Naive thymus-derived CD8-positive, alpha-beta T cell (primary cell): ENCODE results near the gene ITFG1. TPM values are rescaled to one million over a fixed set of nuclear protein-coding genes. Genes with fewer than 3 reads are reported as not detected.
"Not testable (repeated sequence)": the region's sequence is repeated elsewhere in the genome, so short reads cannot be mapped to it uniquely, and the experiment has no call there.

Experiments
- ATAC-seq, 2 donors: fragments of 150-1000 bp; cut with Tn5 transposase in 1 of 2; sonication (Bioruptor Pico), chemical (Tn5 transposase) in 1 of 2; 1 replicate in 1 of 2; 2 replicates in 1 of 2; pipeline ENCODE4 v1.10.0; 2021; ENCODE audit warnings: mild to moderate bottlenecking in 2 of 2, moderate library complexity in 2 of 2
- POLR2A ChIA-PET: fragments of 350-600 bp; sonication (Branson Sonifier 250); formaldehyde crosslinking; loops from one replicate; lab custom pipeline; 2021; ENCODE audit warnings: antibody characterized with exemption; lab: Charles Lee
- DNase-seq, 10 donors: peaks; one replicate each; pipeline versions ENCODE4 v3.0.0 to v3.0.0-alpha.2; 2020 to 2022
- H3K27ac Mint-ChIP-seq, 10 donors: one replicate each; pipeline ENCODE4 v1.8.0; 2020 to 2022; ENCODE audit warnings: mild to moderate bottlenecking in 10 of 10, mixed read lengths in 10 of 10, moderate library complexity in 4 of 10, inconsistent platforms in 1 of 10
- H3K27me3 Mint-ChIP-seq, 5 donors: one replicate each; pipeline ENCODE4 v1.8.0; 2021 to 2022; ENCODE audit warnings: mixed read lengths in 5 of 5
- H3K36me3 Mint-ChIP-seq, 3 donors: one replicate each; pipeline ENCODE4 v1.8.0; 2020 to 2022; ENCODE audit warnings: mixed read lengths in 3 of 3, mild to moderate bottlenecking in 2 of 3, inconsistent platforms in 1 of 3
- H3K4me1 Mint-ChIP-seq, 4 donors: one replicate each; pipeline ENCODE4 v1.8.0; 2021 to 2022; ENCODE audit warnings: mixed read lengths in 4 of 4
- H3K4me3 Mint-ChIP-seq, 10 donors: one replicate each; pipeline ENCODE4 v1.8.0; 2020 to 2022; ENCODE audit warnings: mild to moderate bottlenecking in 10 of 10, mixed read lengths in 10 of 10, moderate library complexity in 6 of 10, inconsistent platforms in 1 of 10
- H3K9me3 Mint-ChIP-seq, 9 donors: one replicate each; pipeline ENCODE4 v1.8.0; 2020 to 2022; ENCODE audit warnings: mixed read lengths in 9 of 9, mild to moderate bottlenecking in 3 of 9, inconsistent platforms in 1 of 9, moderate library complexity in 1 of 9
- polyA plus RNA-seq, 3 donors: library from polyadenylated mRNA; unstranded; fragments of 300-500 nt; fragmentation: Illumina TruSeq; gene quantifications; one replicate each; pipeline ENCODE4 v1.2.3, GENCODE V29; 2021
- total RNA-seq, 8 experiments: library from RNA in 2 of 8; stranded (reverse) in 2 of 8; gene quantifications; one replicate each; pipeline ENCODE4 v1.2.3 and lab custom pipeline; 2021 to 2026

Gene ITFG1
- total and polyA plus RNA-seq, 5 experiments from 2014 or later, result 16.9 to 23.1 (median 18.9) TPM

- Mint-ChIP-seq H3K27ac (no peak overlapping the region), H3K9me3 (no peaks in the 10 kb centered on the region), H3K4me1 (peaks cover 7 to 36% (median 21%) of the 10 kb centered on the region in 4 donors), H3K4me3 (no peak overlapping the region), H3K36me3 (peaks cover 2 to 78% (median 40%) of the 10 kb centered on the region in 3 donors), H3K27me3 (no peaks in the 10 kb centered on the region)
- no peak for DNase-seq
- ATAC-seq, result no peak
- POLR2A ChIA-PET, result no interaction called here
These were observed 11.9 kb downstream of the ITFG1 start for GRCh38 chr16:47448830-47449575.

- H3K27ac Mint-ChIP-seq, result peak overlapping the region in 2 of 10 donors; percentile 10 to 22
- peaks cover 9 to 32% (median 24%) of the 10 kb centered on the region in 4 donors for H3K4me1 Mint-ChIP-seq
- peaks cover 0 to 4% (median 0%) of the 10 kb centered on the region in 9 donors for H3K9me3 Mint-ChIP-seq
- ATAC-seq (no peak), DNase-seq (no peak)
- POLR2A ChIA-PET, result interaction anchor here (0.5 kb wide), 1 partner anchor 10 kb away, joined by 3 read pairs; no protein-coding TSS in a partner anchor
- no peak overlapping the region for H3K4me3 Mint-ChIP-seq
- H3K36me3 Mint-ChIP-seq, result peaks cover 0 to 74% (median 39%) of the 10 kb centered on the region in 3 donors
- no peaks in the 10 kb centered on the region for H3K27me3 Mint-ChIP-seq
These were observed 14.4 kb downstream of the ITFG1 start for GRCh38 chr16:47446431-47446830.

- H3K27me3 Mint-ChIP-seq, H3K4me3 Mint-ChIP-seq, POLR2A ChIA-PET, DNase-seq, ATAC-seq, H3K27ac Mint-ChIP-seq: not testable (repeated sequence)
- Mint-ChIP-seq H3K9me3 (peaks cover 0 to 10% (median 3%) of the 10 kb centered on the region in 9 donors), H3K36me3 (peaks cover 7 to 71% (median 56%) of the 10 kb centered on the region in 3 donors), H3K4me1 (peaks cover 15 to 40% (median 32%) of the 10 kb centered on the region in 4 donors)
These were observed 18.0 kb downstream of the ITFG1 start for GRCh38 chr16:47442884-47443283.

GRCh38 chr16:47440066-47440465, 20.8 kb downstream of the ITFG1 start:
- H3K9me3 Mint-ChIP-seq, result peaks cover 0 to 10% (median 3%) of the 10 kb centered on the region in 9 donors
- peaks cover 7 to 58% (median 55%) of the 10 kb centered on the region in 3 donors for H3K36me3 Mint-ChIP-seq
- DNase-seq, H3K27me3 Mint-ChIP-seq, ATAC-seq, H3K27ac Mint-ChIP-seq, POLR2A ChIA-PET: not testable (repeated sequence)
- peaks cover 15 to 29% (median 23%) of the 10 kb centered on the region in 4 donors for H3K4me1 Mint-ChIP-seq
- peak overlapping the region in 1 of 10 donors; percentile 15 for H3K4me3 Mint-ChIP-seq

- H3K27me3 Mint-ChIP-seq, H3K4me3 Mint-ChIP-seq, H3K9me3 Mint-ChIP-seq, H3K27ac Mint-ChIP-seq, POLR2A ChIA-PET, DNase-seq, ATAC-seq: not testable (repeated sequence)
- Mint-ChIP-seq H3K36me3 (peaks cover 12 to 42% (median 34%) of the 10 kb centered on the region in 3 donors), H3K4me1 (peaks cover 16 to 18% (median 17%) of the 10 kb centered on the region in 4 donors)
These were observed 26.6 kb downstream of the ITFG1 start for GRCh38 chr16:47434274-47434673.

GRCh38 chr16:47431960-47432359, 28.9 kb downstream of the ITFG1 start:
- POLR2A ChIA-PET, result no interaction called here
- H3K4me3 Mint-ChIP-seq, result no peak overlapping the region
- no peak for ATAC-seq
- H3K9me3 Mint-ChIP-seq, result no peaks in the 10 kb centered on the region
- peaks cover 10 to 37% (median 31%) of the 10 kb centered on the region in 3 donors for H3K36me3 Mint-ChIP-seq
- no peak overlapping the region for H3K27ac Mint-ChIP-seq
- peaks cover 9 to 10% (median 10%) of the 10 kb centered on the region in 4 donors for H3K4me1 Mint-ChIP-seq
- no peaks in the 10 kb centered on the region for H3K27me3 Mint-ChIP-seq
- no peak for DNase-seq

- no peak overlapping the region for H3K27ac Mint-ChIP-seq
- POLR2A ChIA-PET, result no interaction called here
- DNase-seq, result no peak
- H3K9me3 Mint-ChIP-seq, result peaks cover 0 to 1% (median 0%) of the 10 kb centered on the region in 9 donors
- no peak overlapping the region for H3K4me3 Mint-ChIP-seq
- peaks cover 10 to 66% (median 54%) of the 10 kb centered on the region in 3 donors for H3K36me3 Mint-ChIP-seq
- no peaks in the 10 kb centered on the region for H3K27me3 Mint-ChIP-seq
- peaks cover 0 to 9% (median under 1%) of the 10 kb centered on the region in 4 donors for H3K4me1 Mint-ChIP-seq
- no peak for ATAC-seq
These were observed 34.1 kb downstream of the ITFG1 start for GRCh38 chr16:47426806-47427205.

- Mint-ChIP-seq H3K27me3 (no peaks in the 10 kb centered on the region), H3K4me1 (peaks cover 0 to 9% (median under 1%) of the 10 kb centered on the region in 4 donors), H3K4me3 (no peak overlapping the region), H3K9me3 (peaks cover 0 to 1% (median 0%) of the 10 kb centered on the region in 9 donors), H3K27ac (no peak overlapping the region), H3K36me3 (peaks cover 16 to 67% (median 63%) of the 10 kb centered on the region in 3 donors)
- ATAC-seq (no peak), DNase-seq (no peak)
- POLR2A ChIA-PET, result no interaction called here
These were observed 36.0 kb downstream of the ITFG1 start for GRCh38 chr16:47424846-47425245.

- H3K4me1 Mint-ChIP-seq, result peaks cover 5 to 15% (median 10%) of the 10 kb centered on the region in 4 donors
- POLR2A ChIA-PET, result no interaction called here
- DNase-seq (no peak), ATAC-seq (no peak)
- H3K4me3 Mint-ChIP-seq, result no peak overlapping the region
- H3K27ac Mint-ChIP-seq, result peak overlapping the region in 3 of 10 donors; percentile 5 to 76 (median 68)
- H3K9me3 Mint-ChIP-seq, result peaks cover 0 to 2% (median 0%) of the 10 kb centered on the region in 9 donors
- no peaks in the 10 kb centered on the region for H3K27me3 Mint-ChIP-seq
- peaks cover 13 to 58% (median 58%) of the 10 kb centered on the region in 3 donors for H3K36me3 Mint-ChIP-seq
These were observed 44.0 kb downstream of the ITFG1 start for GRCh38 chr16:47416869-47417268.

GRCh38 chr16:47413041-47413440, 47.8 kb downstream of the ITFG1 start:
- Mint-ChIP-seq H3K4me1 (peaks cover 8 to 28% (median 24%) of the 10 kb centered on the region in 4 donors), H3K4me3 (no peak overlapping the region), H3K9me3 (peaks cover 0 to 2% (median 0%) of the 10 kb centered on the region in 9 donors), H3K27me3 (no peaks in the 10 kb centered on the region), H3K27ac (no peak overlapping the region), H3K36me3 (peaks cover 8 to 62% (median 41%) of the 10 kb centered on the region in 3 donors)
- POLR2A ChIA-PET, result no interaction called here
- DNase-seq (no peak), ATAC-seq (no peak)

GRCh38 chr16:47408491-47408890, 52.4 kb downstream of the ITFG1 start:
- no peak overlapping the region for H3K4me3 Mint-ChIP-seq
- ATAC-seq, result no peak
- no peak overlapping the region for H3K27ac Mint-ChIP-seq
- no peak for DNase-seq
- peaks cover 12 to 35% (median 23%) of the 10 kb centered on the region in 4 donors for H3K4me1 Mint-ChIP-seq
- POLR2A ChIA-PET, result no interaction called here
- peaks cover 0 to 2% (median 0%) of the 10 kb centered on the region in 9 donors for H3K9me3 Mint-ChIP-seq
- no peaks in the 10 kb centered on the region for H3K27me3 Mint-ChIP-seq
- peaks cover 0 to 39% (median 31%) of the 10 kb centered on the region in 3 donors for H3K36me3 Mint-ChIP-seq

GRCh38 chr16:47395733-47396498, 64.9 kb downstream of the ITFG1 start:
- Mint-ChIP-seq H3K4me1 (peaks cover 19 to 35% (median 32%) of the 10 kb centered on the region in 4 donors), H3K4me3 (no peak overlapping the region), H3K9me3 (no peaks in the 10 kb centered on the region), H3K36me3 (peaks cover 14 to 36% (median 18%) of the 10 kb centered on the region in 3 donors), H3K27me3 (no peaks in the 10 kb centered on the region), H3K27ac (peak overlapping the region in 2 of 10 donors; percentile 14 to 63)
- no peak for DNase-seq
- ATAC-seq, result no peak
- POLR2A ChIA-PET, result no interaction called here
